ENCODE results near the gene TAS1R3. TPM values are rescaled to one million over a fixed set of nuclear protein-coding genes. Genes with fewer than 3 reads are reported as not detected.
"Not testable (repeated sequence)": the region's sequence is repeated elsewhere in the genome, so short reads cannot be mapped to it uniquely, and the experiment has no call there.

Gene TAS1R3
- total RNA-seq, 1 experiment from 2014 or later = 0.14 TPM

- in situ Hi-C loops (cut with HindIII; ENCODE audit: low sequenced_read_pairs) = no loop called here
- peak; percentile 34 for DNase-seq (ENCODE audit: low spot score)
Observed at GRCh38 chr1:1306661-1307260, 24.3 kb upstream of the TAS1R3 start.

GRCh38 chr1:1307261-1307922 is 23.7 kb upstream of the TAS1R3 start:
- no peak for DNase-seq (ENCODE audit: low spot score)
- in situ Hi-C loops (cut with HindIII; ENCODE audit: low sequenced_read_pairs) = no loop called here

- in situ Hi-C loops (cut with HindIII; ENCODE audit: low sequenced_read_pairs) = no loop called here
Observed at GRCh38 chr1:1307923-1308755, 22.9 kb upstream of the TAS1R3 start, which contains the start of the genes ACAP3 and PUSL1. Gene ACAP3, minus strand, starts transcription at chr1:1307930. Its CDS starts 115 bp downstream, at chr1:1307815. Gene PUSL1, plus strand, starts transcription at chr1:1308597. Its CDS starts 47 bp downstream, at chr1:1308644.

GRCh38 chr1:1308756-1309250 is 22.3 kb upstream of the TAS1R3 start:
- no peak for DNase-seq (ENCODE audit: low spot score)
- in situ Hi-C loops (cut with HindIII; ENCODE audit: low sequenced_read_pairs) = no loop called here

More at GRCh38 chr1:1307923-1308755, 22.9 kb upstream of the TAS1R3 start, which contains the start of the genes ACAP3 and PUSL1:
- DNase-seq (ENCODE audit: low spot score) = peak; percentile 84

GRCh38 chr1:1309251-1310108 is 21.6 kb upstream of the TAS1R3 start:
- in situ Hi-C loops (cut with HindIII; ENCODE audit: low sequenced_read_pairs) = no loop called here
- peak; percentile 48 for DNase-seq (ENCODE audit: low spot score)

GRCh38 chr1:1310109-1310385 is 21.0 kb upstream of the TAS1R3 start:
- in situ Hi-C loops (cut with HindIII; ENCODE audit: low sequenced_read_pairs) = no loop called here
- DNase-seq (ENCODE audit: low spot score) = no peak

GRCh38 chr1:1310476-1311053 is 20.5 kb upstream of the TAS1R3 start:
- no peak for DNase-seq (ENCODE audit: low spot score)
- in situ Hi-C loops (cut with HindIII; ENCODE audit: low sequenced_read_pairs) = no loop called here

GRCh38 chr1:1311107-1312104 is 19.7 kb upstream of the TAS1R3 start:
- in situ Hi-C loops (cut with HindIII; ENCODE audit: low sequenced_read_pairs) = no loop called here
- DNase-seq (ENCODE audit: low spot score) = no peak

- no peak for DNase-seq (ENCODE audit: low spot score)
- in situ Hi-C loops (cut with HindIII; ENCODE audit: low sequenced_read_pairs) = no loop called here
Observed at GRCh38 chr1:1312450-1313314, 18.4 kb upstream of the TAS1R3 start.

- in situ Hi-C loops (cut with HindIII; ENCODE audit: low sequenced_read_pairs) = no loop called here
Observed at GRCh38 chr1:1313500-1314236, 17.4 kb upstream of the TAS1R3 start.

GRCh38 chr1:1314237-1314586 is 16.9 kb upstream of the TAS1R3 start:
- no peak for DNase-seq (ENCODE audit: low spot score)
- in situ Hi-C loops (cut with HindIII; ENCODE audit: low sequenced_read_pairs) = no loop called here

More at GRCh38 chr1:1313500-1314236, 17.4 kb upstream of the TAS1R3 start:
- no peak for DNase-seq (ENCODE audit: low spot score)

GRCh38 chr1:1314678-1315335 is 16.3 kb upstream of the TAS1R3 start:
- in situ Hi-C loops (cut with HindIII; ENCODE audit: low sequenced_read_pairs) = no loop called here
- DNase-seq (ENCODE audit: low spot score) = no peak

GRCh38 chr1:1315435-1315954 is 15.6 kb upstream of the TAS1R3 start:
- in situ Hi-C loops (cut with HindIII; ENCODE audit: low sequenced_read_pairs) = no loop called here
- DNase-seq (ENCODE audit: low spot score) = no peak

GRCh38 chr1:1316199-1316598 is 14.9 kb upstream of the TAS1R3 start:
- DNase-seq (ENCODE audit: low spot score); in situ Hi-C loops (cut with HindIII; ENCODE audit: low sequenced_read_pairs): not testable (repeated sequence)

GRCh38 chr1:1317420-1317819 is 13.7 kb upstream of the TAS1R3 start:
- in situ Hi-C loops (cut with HindIII; ENCODE audit: low sequenced_read_pairs) = no loop called here
- DNase-seq (ENCODE audit: low spot score) = no peak

Data from G401 (cell line).